GM12865 (cell line): ENCODE results near the gene C15orf61.

Experiments
- DNase-seq: peaks from one replicate; pipeline ENCODE4 v3.0.0; 2010; ENCODE audit warnings: low read depth
- H3K4me3 ChIP-seq: 2 replicates; pipeline ENCODE4 v1.5.1; 2011; ENCODE audit warnings: mild to moderate bottlenecking, low read depth, low read length, control low read depth
- CTCF ChIP-seq: IDR thresholded peaks from 2 replicates; pipeline ENCODE4 v1.5.1; 2011; ENCODE audit warnings: low read length, control low read depth, low read depth, inconsistent platforms; ENCODE audit not compliant: insufficient read depth; ENCODE audit errors: missing control alignments

Gene C15orf61

DNA sequence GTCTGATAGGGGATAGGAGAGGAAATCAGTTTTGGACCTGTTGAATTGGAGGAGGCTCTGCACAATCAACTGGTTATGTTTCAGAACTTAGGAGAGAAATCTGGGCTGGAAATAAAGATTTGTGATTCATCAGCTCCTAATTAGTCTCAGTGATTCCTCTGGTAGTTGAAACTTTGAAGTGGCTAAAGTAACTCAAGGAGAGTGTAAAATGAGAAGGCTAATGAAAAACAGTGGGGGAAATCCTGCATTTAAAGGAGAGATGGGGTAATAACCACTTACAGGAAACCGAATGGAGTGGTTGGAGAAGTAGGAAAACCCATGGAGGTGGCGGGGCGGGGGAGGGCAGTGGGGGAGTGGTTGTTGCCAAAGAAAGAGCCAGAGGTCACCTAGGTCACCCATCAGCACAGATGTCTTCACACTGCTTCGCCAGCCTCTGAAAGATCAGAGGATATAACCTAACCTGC is 54.1 kb downstream of the C15orf61 start:
- H3K4me3 ChIP-seq, result no peak overlapping the region
- DNase-seq, result no peak
- TF ChIP-seq CTCF, result no peak

DNA sequence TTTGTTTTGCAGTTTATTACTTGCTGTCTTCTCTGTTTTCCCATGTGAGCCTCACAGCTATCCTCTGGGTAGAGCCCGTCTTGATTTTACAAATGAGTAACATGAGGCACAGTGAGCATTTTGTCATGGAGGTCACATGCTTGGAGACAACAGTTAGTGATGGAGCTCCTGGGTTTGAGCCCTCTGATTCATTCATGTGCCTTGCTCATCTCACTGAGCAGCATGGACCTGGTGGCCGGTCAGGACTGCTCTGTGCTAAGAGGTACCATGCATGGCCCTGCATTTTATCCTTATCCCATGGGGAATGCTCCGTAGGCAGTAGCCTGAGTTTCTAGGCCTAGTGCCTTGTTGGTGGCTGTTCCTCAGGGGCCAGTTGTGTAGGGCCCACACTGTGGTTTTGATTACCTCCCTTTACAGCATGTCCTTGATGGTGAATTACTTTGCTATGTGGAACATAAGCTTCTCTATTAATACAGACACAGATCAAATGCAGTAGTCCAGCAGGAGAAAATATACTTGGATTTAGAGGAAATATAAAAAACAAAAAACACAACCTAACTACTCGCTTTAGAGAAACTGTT is 57.2 kb downstream of the C15orf61 start:
- no peak overlapping the region for H3K4me3 ChIP-seq
- no peak for TF ChIP-seq CTCF
- no peak for DNase-seq

- no peak for TF ChIP-seq CTCF
- no peak for DNase-seq
- H3K4me3 ChIP-seq, result no peak overlapping the region
Measured at GRCh38 chr15:67579164-67579563, 58.2 kb downstream of the C15orf61 start.
